Measurements from ENCODE around the gene ZER1.

The ZER1 gene

DNA sequence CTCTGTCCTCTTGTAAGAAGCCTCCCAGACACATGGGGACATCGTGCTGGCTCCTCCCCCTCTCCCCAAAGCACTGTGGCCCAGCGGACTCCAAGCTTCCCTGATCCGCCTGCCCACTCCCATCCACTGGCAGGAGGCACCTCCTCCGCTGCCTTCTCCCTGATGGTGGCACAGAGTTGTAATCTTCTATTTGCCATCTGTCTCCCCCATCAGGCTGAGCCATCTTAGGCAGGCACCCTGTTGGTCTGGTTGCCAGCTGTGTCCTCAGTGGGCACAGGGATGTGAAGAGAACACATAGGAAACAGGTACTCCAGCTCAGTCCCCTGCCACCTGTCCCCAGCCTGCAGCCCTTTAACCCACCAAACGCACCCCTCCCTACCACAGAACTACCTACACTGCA is 42.4 kb downstream of the ZER1 start:
- no peak for TF ChIP-seq Cebpa-rat (IDR thresholded peaks at IDR 0.05)
- Histone ChIP-seq H3K9ac (peak overlapping the region; percentile 36; the same call in 1 of the 2 replicates), H3K4me2 (peak overlapping the region; percentile 49), H3K9me3 (no peaks in the 10 kb centered on the region), H3K4me3 (no peak overlapping the region), H3K27me3 (no peaks in the 10 kb centered on the region), H4K20me1 (no peaks in the 10 kb centered on the region), H3K27ac (peak overlapping the region; percentile 64), H3K36me3 (peaks cover 29% of the 10 kb centered on the region), H3K4me1 (peaks cover 61% of the 10 kb centered on the region)

DNA sequence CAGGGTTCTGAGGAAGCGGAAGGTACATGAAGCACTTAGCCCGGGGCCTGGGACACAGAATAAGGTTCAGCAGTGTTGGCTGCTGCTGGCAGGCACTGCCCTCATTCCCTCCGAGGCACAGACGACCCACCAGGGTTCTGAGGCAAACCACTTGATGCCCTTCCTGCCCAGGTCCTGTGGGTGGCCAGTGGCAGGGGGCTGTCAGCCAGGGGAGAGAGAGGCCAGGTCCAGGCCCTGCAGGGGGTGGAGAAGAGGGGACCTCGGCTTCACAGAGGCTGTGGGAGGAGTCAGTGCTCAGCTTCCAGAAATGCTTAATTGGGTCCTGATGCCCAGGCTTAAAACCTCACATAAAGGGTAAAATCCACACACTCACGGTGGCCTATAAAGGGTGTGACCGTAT is 43.4 kb downstream of the ZER1 start:
- Histone ChIP-seq H3K9ac (no peak overlapping the region), H3K4me3 (no peak overlapping the region)
- no peak for TF ChIP-seq Cebpa-rat (IDR thresholded peaks at IDR 0.05)

DNA sequence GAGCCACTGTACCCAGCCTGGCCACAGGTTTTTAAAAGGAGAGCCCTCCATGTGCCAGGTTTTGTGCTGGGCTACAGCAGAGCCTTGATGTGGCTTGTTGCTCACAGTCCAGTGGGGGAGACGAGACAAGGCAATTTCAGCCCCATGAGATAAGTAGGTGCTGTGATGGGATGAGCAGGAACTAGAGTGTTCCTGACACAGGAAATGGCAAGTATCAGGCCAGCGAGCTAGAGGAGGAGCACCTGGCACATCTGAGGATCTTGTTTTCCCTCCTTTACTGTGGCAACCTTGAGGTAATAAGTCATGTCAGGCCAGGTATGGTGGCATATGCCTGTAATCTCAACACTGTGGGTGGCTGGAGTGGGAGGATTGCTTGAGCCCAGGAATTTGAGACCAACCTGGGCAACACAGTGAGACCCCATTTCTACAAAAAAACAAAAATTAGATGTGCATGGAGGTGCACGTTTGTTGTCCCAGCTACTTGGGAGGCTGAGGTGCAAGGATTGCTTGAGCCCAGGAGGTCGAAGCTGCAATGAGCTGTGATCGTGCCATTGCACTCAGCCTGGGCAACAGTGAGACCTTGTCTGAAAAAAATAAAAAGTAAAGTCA is 44.0 kb downstream of the ZER1 start:
- peaks cover 20% of the 10 kb centered on the region for H3K36me3 ChIP-seq
- H3K4me2 ChIP-seq, result peak overlapping the region; percentile 49
- peak overlapping the region; percentile 64; the same call in 1 of the 2 replicates for H3K27ac ChIP-seq
- H3K9me3 ChIP-seq, result no peaks in the 10 kb centered on the region
- no peak for TF ChIP-seq Cebpa-rat (IDR thresholded peaks at IDR 0.05)
- H3K4me3 ChIP-seq, result no peak overlapping the region
- H3K9ac ChIP-seq, result 0 out of 2 replicates have a peak overlapping the region, but pooled peaks have one; percentile 1
- peaks cover 71% of the 10 kb centered on the region for H3K4me1 ChIP-seq
- no peaks in the 10 kb centered on the region for H4K20me1 ChIP-seq
- H3K27me3 ChIP-seq, result no peaks in the 10 kb centered on the region

More for the DNA sequence above, 43.4 kb downstream of the ZER1 start:
- Histone ChIP-seq H3K4me1 (peaks cover 66% of the 10 kb centered on the region), H3K27ac (peak overlapping the region; percentile 64), H3K36me3 (peaks cover 25% of the 10 kb centered on the region), H3K4me2 (peak overlapping the region; percentile 49), H3K9me3 (no peaks in the 10 kb centered on the region), H4K20me1 (no peaks in the 10 kb centered on the region), H3K27me3 (no peaks in the 10 kb centered on the region)

DNA sequence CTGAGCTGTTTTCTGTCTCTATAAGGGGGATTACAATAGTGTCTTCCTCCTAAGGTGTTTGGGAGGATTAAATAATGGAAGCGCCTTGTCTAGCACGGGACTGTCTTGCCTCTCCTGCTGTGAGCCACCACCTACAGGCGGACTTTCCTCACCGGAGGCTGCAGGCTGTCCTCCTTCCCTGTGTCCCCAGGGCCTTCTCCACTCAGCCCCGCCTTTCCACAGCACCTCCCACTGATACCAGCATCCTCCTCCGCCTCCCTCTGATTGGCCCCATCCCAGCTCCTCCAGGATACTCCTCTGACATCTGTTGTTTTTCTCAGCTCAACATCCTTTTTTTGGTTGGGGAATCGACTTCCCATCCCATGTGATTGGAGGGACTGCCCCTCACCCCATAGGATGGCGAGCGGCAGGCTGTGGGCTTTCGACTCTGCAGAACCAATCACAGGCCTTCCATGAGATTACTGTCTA is 46.9 kb downstream of the ZER1 start:
- Histone ChIP-seq H3K9me3 (no peaks in the 10 kb centered on the region), H4K20me1 (no peaks in the 10 kb centered on the region), H3K27me3 (no peaks in the 10 kb centered on the region), H3K9ac (peak overlapping the region; percentile 70), H3K4me2 (peak overlapping the region; percentile 95), H3K4me1 (peaks cover 91% of the 10 kb centered on the region), H3K27ac (peak overlapping the region; percentile 59), H3K4me3 (peak overlapping the region; percentile 78), H3K36me3 (peaks cover 27% of the 10 kb centered on the region)
- no peak for TF ChIP-seq Cebpa-rat (IDR thresholded peaks at IDR 0.05)

DNA sequence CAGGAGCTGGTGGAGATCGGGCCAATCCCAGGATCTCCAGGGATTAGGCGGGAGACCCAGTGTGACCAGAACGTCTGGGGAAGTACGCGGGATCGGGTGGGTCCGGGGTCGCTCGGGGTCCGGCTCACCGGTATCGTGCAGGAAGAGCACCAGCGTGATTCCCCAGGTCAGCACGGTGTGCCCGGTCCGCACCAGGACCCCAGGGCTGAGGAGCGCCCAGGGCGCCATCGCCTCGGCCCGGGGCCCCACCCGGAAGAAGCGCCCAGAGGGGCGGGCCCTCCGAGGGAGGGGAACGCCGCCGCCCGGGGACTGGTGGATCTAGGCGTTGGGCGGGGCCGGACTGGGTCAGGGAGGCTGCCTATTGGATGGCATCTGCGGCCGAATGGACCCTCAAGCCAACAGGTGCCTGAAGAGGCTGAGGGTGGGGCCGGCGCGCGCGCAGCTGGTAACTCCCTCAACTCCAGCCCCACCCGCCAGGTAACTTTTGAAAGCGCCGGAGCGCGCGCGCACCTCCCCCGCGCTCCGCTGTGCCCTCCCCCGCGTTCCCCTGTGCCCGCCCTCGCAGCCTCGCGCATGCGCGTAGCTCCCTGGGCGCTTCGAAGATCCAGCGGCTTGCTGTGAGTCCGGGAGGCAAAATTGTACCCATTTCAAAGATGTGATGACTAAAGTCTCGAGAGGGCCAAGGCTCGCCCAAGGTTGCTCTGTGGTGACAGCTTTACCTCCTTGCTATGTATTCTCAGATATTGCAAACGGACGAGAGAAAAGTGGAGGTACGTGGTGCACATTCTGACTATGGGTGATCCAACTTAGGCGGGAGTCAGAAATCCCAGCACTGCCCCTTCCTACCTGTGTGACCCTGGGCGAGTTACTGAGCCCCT is 47.6 kb downstream of the ZER1 start, which contains the start of gene ZDHHC12:
ZDHHC12 (minus strand) TSS at position 262 of the 878 bp plus-strand sequence; CDS start at position 228, 34 bp downstream.
- Histone ChIP-seq H3K4me2 (peak within 1 kb of the TSS; percentile 95), H3K27me3 (no peaks in the 10 kb centered on the region), H4K20me1 (no peaks in the 10 kb centered on the region), H3K27ac (peak within 1 kb of the TSS; percentile 78), H3K4me3 (peak within 1 kb of the TSS; percentile 78), H3K36me3 (peaks cover 34% of the 10 kb centered on the region), H3K4me1 (peaks cover 89% of the 10 kb centered on the region), H3K9me3 (no peaks in the 10 kb centered on the region), H3K9ac (peak within 1 kb of the TSS; percentile 83)
- no peak for TF ChIP-seq Cebpa-rat (IDR thresholded peaks at IDR 0.05)

DNA sequence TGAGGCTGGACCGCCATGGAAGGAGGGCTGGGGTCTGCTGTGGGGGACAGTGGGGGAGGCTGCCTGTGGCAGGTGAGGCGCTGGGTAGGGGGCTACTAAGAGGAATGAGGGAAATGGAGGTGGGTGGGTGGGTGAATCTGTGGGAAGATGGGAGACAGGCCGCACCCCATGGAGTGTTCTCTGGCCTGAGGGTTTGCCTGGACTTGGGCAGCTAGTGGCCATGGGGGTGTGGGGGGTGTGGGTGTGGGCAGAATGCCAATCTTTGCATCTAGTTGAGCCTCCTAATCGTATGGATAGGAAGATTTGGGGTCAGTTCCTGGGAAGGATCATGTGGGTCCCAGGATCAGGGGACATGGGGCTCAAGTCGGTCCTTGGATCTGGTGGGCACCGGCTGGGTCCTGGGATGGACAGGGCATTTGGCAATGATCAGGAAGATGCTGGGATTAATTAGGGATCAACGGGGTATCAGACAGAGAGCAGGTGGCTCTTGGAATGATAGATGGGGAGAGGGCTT is 48.3 kb downstream of the ZER1 start:
- H3K9ac ChIP-seq, result peak overlapping the region; percentile 83
- no peak for TF ChIP-seq Cebpa-rat (IDR thresholded peaks at IDR 0.05)
- peaks cover 41% of the 10 kb centered on the region for H3K36me3 ChIP-seq
- peak overlapping the region; percentile 78 for H3K4me3 ChIP-seq
- no peaks in the 10 kb centered on the region for H4K20me1 ChIP-seq
- peak overlapping the region; percentile 95 for H3K4me2 ChIP-seq
- H3K27ac ChIP-seq, result peak overlapping the region; percentile 78
- no peaks in the 10 kb centered on the region for H3K27me3 ChIP-seq
- H3K9me3 ChIP-seq, result no peaks in the 10 kb centered on the region
- peaks cover 82% of the 10 kb centered on the region for H3K4me1 ChIP-seq

DNA sequence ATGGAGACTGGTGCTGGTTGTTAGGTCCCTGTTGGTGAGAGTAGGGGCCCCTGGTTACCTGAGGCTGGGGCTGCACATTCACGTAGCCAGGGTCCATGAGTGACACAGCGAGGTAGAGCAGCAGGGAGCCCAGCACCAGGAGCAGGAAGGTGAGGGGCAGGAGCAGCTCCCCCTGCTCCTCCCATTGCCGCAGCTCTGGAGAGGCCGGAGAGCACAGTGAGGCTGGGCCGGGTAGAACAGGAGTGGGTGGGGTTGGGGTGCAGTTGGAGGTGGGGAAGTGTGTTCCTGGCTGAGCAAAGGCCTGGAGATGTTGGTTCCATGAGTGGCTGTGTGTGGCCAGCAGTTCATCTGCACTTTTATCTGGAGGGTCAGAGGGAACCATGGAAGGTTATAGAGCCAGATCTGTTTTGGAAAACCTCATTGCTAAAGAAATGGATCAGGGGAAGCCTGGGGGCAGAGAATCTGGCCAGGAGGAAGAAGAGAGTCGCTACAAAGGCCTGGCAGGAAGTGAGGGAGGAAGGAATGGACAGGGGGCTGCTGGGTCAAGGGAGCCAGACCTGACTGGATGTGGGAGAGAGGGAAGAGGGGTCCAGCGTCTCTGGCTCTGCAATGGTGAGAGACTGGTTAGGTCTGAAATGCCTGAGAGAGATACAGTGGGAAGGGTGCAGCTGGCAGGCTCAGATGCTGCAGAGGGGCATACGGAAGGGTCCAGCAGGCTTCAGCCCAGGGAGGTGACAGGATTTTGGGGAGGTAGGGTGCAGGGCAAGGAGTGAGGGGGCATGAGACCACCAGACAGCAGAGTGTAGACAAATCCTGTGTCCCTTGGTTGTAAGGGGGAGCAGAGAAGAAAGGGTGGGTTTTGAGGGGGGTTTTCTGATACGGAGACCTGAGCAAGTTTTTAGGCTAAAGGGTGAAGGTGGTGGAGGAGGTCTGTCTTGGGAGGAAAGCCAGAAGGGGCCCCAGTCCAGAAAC is 49.1 kb downstream of the ZER1 start:
- Histone ChIP-seq H3K9me3 (no peaks in the 10 kb centered on the region), H3K36me3 (peaks cover 47% of the 10 kb centered on the region), H3K4me1 (peaks cover 75% of the 10 kb centered on the region), H3K9ac (peak overlapping the region; percentile 83), H4K20me1 (no peaks in the 10 kb centered on the region), H3K4me3 (peak overlapping the region; percentile 78; the same call in 1 of the 2 replicates), H3K4me2 (peak overlapping the region; percentile 95), H3K27me3 (no peaks in the 10 kb centered on the region), H3K27ac (peak overlapping the region; percentile 26; the same call in 1 of the 2 replicates)
- TF ChIP-seq Cebpa-rat (IDR thresholded peaks at IDR 0.05), result no peak

DNA sequence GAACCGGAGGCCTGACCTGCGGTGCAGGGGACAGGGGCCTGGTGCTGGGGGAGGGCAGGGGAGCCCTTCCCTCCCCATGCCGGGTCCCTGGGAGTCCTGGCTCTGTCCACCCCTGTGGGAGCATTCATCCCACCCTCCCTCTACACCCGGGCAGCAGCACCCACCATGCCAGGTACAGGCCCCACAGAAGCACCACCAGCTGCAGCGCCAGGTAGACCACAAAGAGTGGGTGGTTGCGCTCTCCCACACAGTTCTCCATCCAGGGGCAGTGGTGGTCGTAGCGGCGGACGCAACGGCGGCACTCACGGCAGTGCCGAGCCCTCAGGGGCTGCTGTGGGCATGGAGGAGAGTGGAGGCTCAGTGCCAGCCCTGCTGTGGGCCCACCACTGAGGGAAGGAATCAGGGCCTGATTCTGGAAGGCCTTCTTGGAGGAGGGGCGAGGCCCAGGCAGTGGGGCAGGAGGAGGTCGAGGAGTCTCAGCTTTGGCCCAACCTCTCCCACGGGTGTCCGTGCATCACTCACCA is 50.2 kb downstream of the ZER1 start:
- Histone ChIP-seq H3K36me3 (peaks cover 58% of the 10 kb centered on the region), H4K20me1 (no peaks in the 10 kb centered on the region), H3K4me1 (peaks cover 63% of the 10 kb centered on the region), H3K4me2 (no peak overlapping the region), H3K27ac (no peak overlapping the region), H3K27me3 (no peaks in the 10 kb centered on the region), H3K9ac (no peak overlapping the region), H3K9me3 (no peaks in the 10 kb centered on the region), H3K4me3 (no peak overlapping the region)
- TF ChIP-seq Cebpa-rat (IDR thresholded peaks at IDR 0.05), result no peak

Measured in BLaER1 (cell line).